Stimulated activated CD4-positive, alpha-beta T cell treated with anti-CD3 and anti-CD28 coated beads, Interleukin-4, amount 100 ng/mL, for 24 hours (primary cell): ENCODE measurements around the gene SNAP91.
"Not testable (repeated sequence)": the region's sequence is repeated elsewhere in the genome, so short reads cannot be mapped to it uniquely, and the experiment has no call there.

Source experiments
- DNase-seq: peaks from one replicate; pipeline ENCODE4 v3.0.0-alpha.2; 2020

SNAP91 gene

GRCh38 chr6:83629908-83630307, 79.0 kb downstream of the SNAP91 start:
- not testable (repeated sequence) for DNase-seq

- no peak for DNase-seq
These were observed 93.6 kb downstream of the SNAP91 start for GRCh38 chr6:83615025-83615999.

- DNase-seq: no peak
These were observed 95.5 kb downstream of the SNAP91 start for GRCh38 chr6:83613378-83613777.

GRCh38 chr6:83609248-83609647, 99.7 kb downstream of the SNAP91 start:
- no peak for DNase-seq

GRCh38 chr6:83605517-83605916, 103.4 kb downstream of the SNAP91 start:
- DNase-seq: no peak

- DNase-seq: no peak
These were observed 105.3 kb downstream of the SNAP91 start for GRCh38 chr6:83603551-83603950.

- no peak for DNase-seq
These were observed 107.8 kb downstream of the SNAP91 start for GRCh38 chr6:83601119-83601518.

GRCh38 chr6:83600459-83600858, 108.4 kb downstream of the SNAP91 start:
- no peak for DNase-seq

GRCh38 chr6:83597511-83597910, 111.4 kb downstream of the SNAP91 start:
- no peak for DNase-seq

GRCh38 chr6:83597051-83597450, 111.8 kb downstream of the SNAP91 start:
- DNase-seq: no peak

- no peak for DNase-seq
These were observed 114.0 kb downstream of the SNAP91 start for GRCh38 chr6:83594941-83595340.

GRCh38 chr6:83593395-83593785, 115.5 kb downstream of the SNAP91 start:
- DNase-seq: no peak

GRCh38 chr6:83592770-83593394, 116.0 kb downstream of the SNAP91 start:
- no peak for DNase-seq

GRCh38 chr6:83590416-83590815, 118.5 kb downstream of the SNAP91 start:
- no peak for DNase-seq

GRCh38 chr6:83589076-83589475, 119.8 kb downstream of the SNAP91 start:
- DNase-seq: no peak

- DNase-seq: no peak
These were observed 130.8 kb downstream of the SNAP91 start for GRCh38 chr6:83578057-83578456.

- no peak for DNase-seq
These were observed 134.1 kb downstream of the SNAP91 start for GRCh38 chr6:83574783-83575182.

GRCh38 chr6:83571663-83572185, 137.2 kb downstream of the SNAP91 start:
- DNase-seq: not testable (repeated sequence)

- no peak for DNase-seq
These were observed 149.9 kb downstream of the SNAP91 start for GRCh38 chr6:83558975-83559374.

GRCh38 chr6:83556871-83557270, 152.0 kb downstream of the SNAP91 start:
- DNase-seq: no peak

GRCh38 chr6:83551748-83552147, 157.2 kb downstream of the SNAP91 start:
- not testable (repeated sequence) for DNase-seq

GRCh38 chr6:83550482-83550881, 158.4 kb downstream of the SNAP91 start:
- not testable (repeated sequence) for DNase-seq

GRCh38 chr6:83546636-83547035, 162.3 kb downstream of the SNAP91 start:
- no peak for DNase-seq

- DNase-seq: no peak
These were observed 169.2 kb downstream of the SNAP91 start for GRCh38 chr6:83539678-83540077.
